ENCODE data around the gene HDAC4.

The HDAC4 gene

DNA sequence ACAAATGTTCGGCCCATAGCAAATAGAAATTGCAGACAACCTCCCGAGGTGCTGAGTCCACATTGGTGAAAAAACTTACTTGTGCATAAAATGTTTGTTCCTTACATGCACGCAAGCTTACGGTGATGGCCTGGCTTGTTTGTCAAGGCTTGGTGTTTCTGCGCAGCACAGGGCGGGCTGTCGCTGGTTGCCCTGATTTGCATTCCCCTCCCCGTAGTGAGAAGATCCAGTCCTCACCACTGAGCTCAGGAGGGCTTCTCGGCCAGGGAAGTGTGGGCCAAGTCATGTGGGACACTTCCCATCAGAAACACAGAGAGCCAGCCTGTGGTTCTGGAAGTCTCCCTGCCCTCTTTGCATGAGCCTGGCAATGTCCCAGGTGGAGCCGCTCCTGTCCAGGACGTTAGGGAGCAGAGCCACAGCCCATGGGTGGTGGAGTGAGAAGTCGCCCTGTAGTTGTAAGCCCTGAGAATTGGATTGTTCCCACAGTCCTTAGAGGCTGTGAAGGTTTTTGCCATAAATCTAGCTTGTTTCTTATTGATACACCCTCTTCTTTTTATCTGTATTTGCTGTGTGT, 400.2 kb downstream of the HDAC4 start:
- H2BK5ac ChIP-seq (ENCODE audit: low read depth, low read length, poor library complexity) = no peak overlapping the region
- H3K14ac ChIP-seq (ENCODE audit: low read length) = no peak overlapping the region
- H3K23ac ChIP-seq (ENCODE audit: low read length) = no peak overlapping the region
- H3K4me3 ChIP-seq (ENCODE audit: low read depth, low read length) = no peak overlapping the region
- no peak overlapping the region for H4K12ac ChIP-seq (ENCODE audit: low read depth, low read length)
- no peaks in the 10 kb centered on the region for H3K79me1 ChIP-seq (ENCODE audit: low read length)
- no peaks in the 10 kb centered on the region for H3K79me2 ChIP-seq (ENCODE audit: control insufficient read depth, insufficient read depth, low read length, poor library complexity)
- no peak overlapping the region for H4K91ac ChIP-seq (ENCODE audit: low read depth, low read length)
- no peaks in the 10 kb centered on the region for H3K4me1 ChIP-seq (ENCODE audit: control insufficient read depth in 1 of 2, insufficient read depth in 2 of 2, low read length in 2 of 2)
- peaks cover 8% of the 10 kb centered on the region for H3K9me3 ChIP-seq (ENCODE audit: insufficient read depth, low read depth, low read length)
- no peak overlapping the region for H3K27ac ChIP-seq (ENCODE audit: low read depth, low read length)
- no CpG with 5 or more reads among the region's 12 CpGs for WGBS (ENCODE audit: extremely low coverage, insufficient coverage, insufficient read length)
- no peak overlapping the region for H2AFZ ChIP-seq (ENCODE audit: insufficient read depth, low read length, poor library complexity)
- no peak overlapping the region for H3K9ac ChIP-seq (ENCODE audit: low read length)
- no peak overlapping the region for H3K18ac ChIP-seq (ENCODE audit: low read length)
- H3K4ac ChIP-seq (ENCODE audit: low read depth, low read length) = no peak overlapping the region
- H3K36me3 ChIP-seq (ENCODE audit: control insufficient read depth in 1 of 2, insufficient read depth in 2 of 2, low read length in 2 of 2) = no peaks in the 10 kb centered on the region
- no peak overlapping the region for H4K8ac ChIP-seq (ENCODE audit: low read depth, low read length)
- DNase-seq = no peak
- H2AK5ac ChIP-seq (ENCODE audit: low read length) = no peak overlapping the region
- no peak overlapping the region for H2BK12ac ChIP-seq (ENCODE audit: low read length)
- no peak overlapping the region for H3K4me2 ChIP-seq (ENCODE audit: low read length)
- H3K27me3 ChIP-seq (ENCODE audit: insufficient read depth, low read length) = no peaks in the 10 kb centered on the region
- H2BK120ac ChIP-seq (ENCODE audit: insufficient read depth, low read length, poor library complexity) = no peak overlapping the region

DNA sequence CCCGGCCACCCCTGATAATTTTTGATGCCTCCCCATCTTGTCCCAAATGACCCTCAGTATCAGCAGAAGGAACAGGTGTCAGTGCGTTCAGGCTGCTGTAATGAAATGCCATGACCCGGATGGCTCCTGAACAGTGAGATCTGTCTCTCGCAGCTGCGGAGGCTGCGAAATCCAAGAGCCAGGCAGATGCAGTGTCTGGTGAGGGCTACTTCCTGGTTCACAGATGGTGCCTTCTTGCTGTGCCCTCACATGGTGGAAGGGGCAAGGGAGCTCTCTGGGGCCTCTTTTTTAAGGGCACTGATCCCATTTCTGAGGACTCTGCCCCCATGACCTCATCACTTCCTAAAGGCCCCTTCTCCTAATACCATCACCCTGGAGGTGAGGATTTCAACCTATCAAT, 400.7 kb downstream of the HDAC4 start:
- H2BK5ac ChIP-seq (ENCODE audit: low read depth, low read length, poor library complexity) = no peak overlapping the region
- no peaks in the 10 kb centered on the region for H3K79me1 ChIP-seq (ENCODE audit: low read length)
- no peak overlapping the region for H3K23ac ChIP-seq (ENCODE audit: low read length)
- H3K9ac ChIP-seq (ENCODE audit: low read length) = no peak overlapping the region
- no peak overlapping the region for H3K4ac ChIP-seq (ENCODE audit: low read depth, low read length)
- no peak overlapping the region for H3K18ac ChIP-seq (ENCODE audit: low read length)
- H3K27me3 ChIP-seq (ENCODE audit: insufficient read depth, low read length) = no peaks in the 10 kb centered on the region
- no peak overlapping the region for H3K4me3 ChIP-seq (ENCODE audit: low read depth, low read length)
- H3K79me2 ChIP-seq (ENCODE audit: control insufficient read depth, insufficient read depth, low read length, poor library complexity) = no peaks in the 10 kb centered on the region
- H3K4me1 ChIP-seq (ENCODE audit: control insufficient read depth in 1 of 2, insufficient read depth in 2 of 2, low read length in 2 of 2) = no peaks in the 10 kb centered on the region
- H2BK12ac ChIP-seq (ENCODE audit: low read length) = no peak overlapping the region
- no peak overlapping the region for H4K8ac ChIP-seq (ENCODE audit: low read depth, low read length)
- no peak overlapping the region for H3K27ac ChIP-seq (ENCODE audit: low read depth, low read length)
- no peak overlapping the region for H2AK5ac ChIP-seq (ENCODE audit: low read length)
- no peak overlapping the region for H3K14ac ChIP-seq (ENCODE audit: low read length)
- H4K12ac ChIP-seq (ENCODE audit: low read depth, low read length) = no peak overlapping the region
- no peak overlapping the region for H2AFZ ChIP-seq (ENCODE audit: insufficient read depth, low read length, poor library complexity)
- DNase-seq = no peak
- H3K36me3 ChIP-seq (ENCODE audit: control insufficient read depth in 1 of 2, insufficient read depth in 2 of 2, low read length in 2 of 2) = no peaks in the 10 kb centered on the region
- no CpG with 5 or more reads among the region's 6 CpGs for WGBS (ENCODE audit: extremely low coverage, insufficient coverage, insufficient read length)
- H3K9me3 ChIP-seq (ENCODE audit: insufficient read depth, low read depth, low read length) = peaks cover 8% of the 10 kb centered on the region
- no peak overlapping the region for H3K4me2 ChIP-seq (ENCODE audit: low read length)
- H4K91ac ChIP-seq (ENCODE audit: low read depth, low read length) = no peak overlapping the region
- no peak overlapping the region for H2BK120ac ChIP-seq (ENCODE audit: insufficient read depth, low read length, poor library complexity)

GRCh38 chr2:238999291-238999741, 401.5 kb downstream of the HDAC4 start:
- DNase-seq = no peak

GRCh38 chr2:238998801-238999200, 402.0 kb downstream of the HDAC4 start:
- Histone ChIP-seq H3K27me3 (ENCODE audit: insufficient read depth, low read length) (no peaks in the 10 kb centered on the region), H3K4me2 (ENCODE audit: low read length) (no peak overlapping the region), H3K36me3 (ENCODE audit: control insufficient read depth in 1 of 2, insufficient read depth in 2 of 2, low read length in 2 of 2) (no peaks in the 10 kb centered on the region), H3K23ac (ENCODE audit: low read length) (no peak overlapping the region), H3K9ac (ENCODE audit: low read length) (no peak overlapping the region), H4K91ac (ENCODE audit: low read depth, low read length) (no peak overlapping the region), H2BK120ac (ENCODE audit: insufficient read depth, low read length, poor library complexity) (no peak overlapping the region), H3K4ac (ENCODE audit: low read depth, low read length) (no peak overlapping the region), H3K4me3 (ENCODE audit: low read depth, low read length) (no peak overlapping the region), H2BK5ac (ENCODE audit: low read depth, low read length, poor library complexity) (no peak overlapping the region), H3K4me1 (ENCODE audit: control insufficient read depth in 1 of 2, insufficient read depth in 2 of 2, low read length in 2 of 2) (no peaks in the 10 kb centered on the region), H2BK12ac (ENCODE audit: low read length) (no peak overlapping the region), H2AFZ (ENCODE audit: insufficient read depth, low read length, poor library complexity) (no peak overlapping the region), H4K8ac (ENCODE audit: low read depth, low read length) (no peak overlapping the region), H3K14ac (ENCODE audit: low read length) (no peak overlapping the region), H3K27ac (ENCODE audit: low read depth, low read length) (no peak overlapping the region), H3K9me3 (ENCODE audit: insufficient read depth, low read depth, low read length) (peaks cover 11% of the 10 kb centered on the region), H4K12ac (ENCODE audit: low read depth, low read length) (no peak overlapping the region), H2AK5ac (ENCODE audit: low read length) (no peak overlapping the region), H3K79me2 (ENCODE audit: control insufficient read depth, insufficient read depth, low read length, poor library complexity) (no peaks in the 10 kb centered on the region), H3K79me1 (ENCODE audit: low read length) (no peaks in the 10 kb centered on the region), H3K18ac (ENCODE audit: low read length) (no peak overlapping the region)
- DNase-seq = no peak
- WGBS (ENCODE audit: extremely low coverage, insufficient coverage, insufficient read length) = no CpG with 5 or more reads among the region's 6 CpGs

More at GRCh38 chr2:238999291-238999741, 401.5 kb downstream of the HDAC4 start:
- Histone ChIP-seq H3K9ac (ENCODE audit: low read length) (no peak overlapping the region), H3K4me2 (ENCODE audit: low read length) (no peak overlapping the region), H2BK5ac (ENCODE audit: low read depth, low read length, poor library complexity) (no peak overlapping the region), H2AK5ac (ENCODE audit: low read length) (no peak overlapping the region), H3K36me3 (ENCODE audit: control insufficient read depth in 1 of 2, insufficient read depth in 2 of 2, low read length in 2 of 2) (no peaks in the 10 kb centered on the region), H3K27ac (ENCODE audit: low read depth, low read length) (no peak overlapping the region), H4K12ac (ENCODE audit: low read depth, low read length) (no peak overlapping the region), H3K4me1 (ENCODE audit: control insufficient read depth in 1 of 2, insufficient read depth in 2 of 2, low read length in 2 of 2) (no peaks in the 10 kb centered on the region), H4K8ac (ENCODE audit: low read depth, low read length) (no peak overlapping the region), H3K79me1 (ENCODE audit: low read length) (no peaks in the 10 kb centered on the region), H3K23ac (ENCODE audit: low read length) (no peak overlapping the region), H3K4ac (ENCODE audit: low read depth, low read length) (no peak overlapping the region), H3K14ac (ENCODE audit: low read length) (no peak overlapping the region), H2BK120ac (ENCODE audit: insufficient read depth, low read length, poor library complexity) (no peak overlapping the region), H3K9me3 (ENCODE audit: insufficient read depth, low read depth, low read length) (peaks cover 10% of the 10 kb centered on the region), H3K18ac (ENCODE audit: low read length) (no peak overlapping the region), H2BK12ac (ENCODE audit: low read length) (no peak overlapping the region), H3K4me3 (ENCODE audit: low read depth, low read length) (no peak overlapping the region), H3K27me3 (ENCODE audit: insufficient read depth, low read length) (no peaks in the 10 kb centered on the region), H4K91ac (ENCODE audit: low read depth, low read length) (no peak overlapping the region), H2AFZ (ENCODE audit: insufficient read depth, low read length, poor library complexity) (no peak overlapping the region), H3K79me2 (ENCODE audit: control insufficient read depth, insufficient read depth, low read length, poor library complexity) (no peaks in the 10 kb centered on the region)
- no CpG with 5 or more reads among the region's 10 CpGs for WGBS (ENCODE audit: extremely low coverage, insufficient coverage, insufficient read length)
